Body of pancreas (tissue), 4 donors: ENCODE results near the gene PAPOLG. TPM values are rescaled to one million over a fixed set of nuclear protein-coding genes. Genes with fewer than 3 reads are reported as not detected.
A peak's percentile ranks its signal among the peaks of the same experiment; 100 is the strongest.

Experiments used
- ATAC-seq: fragments of 150-250 bp; one replicate; pipeline ENCODE4 v1.9.1; 2016
- DNase-seq, 4 donors: peaks; one replicate each; pipeline ENCODE4 v3.0.0-alpha.2; 2019
- H3K27ac ChIP-seq, 4 donors: fragments of 200-600 bp; sonication (generic); 1 replicate in 3 of 4; 2 replicates in 1 of 4; pipeline versions ENCODE4 v1.5.1 to v1.6.1; 2016 to 2019; ENCODE audit warnings: mild to moderate bottlenecking in 1 of 4, mixed read lengths in 1 of 4, moderate library complexity in 1 of 4
- H3K27me3 ChIP-seq, 2 donors: fragments of 200-600 bp; sonication (generic); one replicate each; pipeline ENCODE4 v1.6.0; 2016; ENCODE audit warnings: mild to moderate bottlenecking in 1 of 2
- H3K36me3 ChIP-seq, 2 donors: fragments of 200-600 bp; sonication (generic); replicated peaks in 1 of 2; 2 replicates each; pipeline ENCODE4 v1.5.1; 2016; ENCODE audit warnings: low read depth in 2 of 2; ENCODE audit not compliant: insufficient read depth in 1 of 2
- H3K4me1 ChIP-seq: fragments of 200-600 bp; sonication (generic); one replicate; pipeline ENCODE4 v1.6.0; 2016
- H3K4me3 ChIP-seq, 2 donors: fragments of 200-600 bp; sonication (generic); 1 replicate in 1 of 2; 2 replicates in 1 of 2; pipeline ENCODE4 v1.5.1; 2016 to 2019
- H3K9me3 ChIP-seq, 3 donors: fragments of 200-600 bp; sonication (generic); 1 replicate in 2 of 3; 2 replicates in 1 of 3; pipeline ENCODE4 v1.5.1; 2016
- CTCF ChIP-seq, 7 experiments: fragments of 450-650 bp in 4 of 7; fragments of 200-600 bp in 3 of 7; sonication (generic) in 3 of 7; IDR thresholded peaks; one replicate each; pipeline ENCODE4 v1.5.1; 2016 to 2019; ENCODE audit warnings: antibody characterized with exemption in 7 of 7
- POLR2A ChIP-seq, 3 donors: fragments of 450-650 bp; IDR thresholded peaks; one replicate each; pipeline ENCODE4 v1.6.1; 2016; ENCODE audit warnings: antibody characterized with exemption in 3 of 3, mild to moderate bottlenecking in 2 of 3
- WGBS, 2 donors: methylation state at CpG; one replicate each; pipeline ENCODE4 v1.1.5; 2017; 5-methylcytosine and 5-hydroxymethylcytosine counted together
- intact Hi-C: fragments of 100-400 bp; cut with DNase I; formaldehyde crosslinking; loops from one replicate; pipeline ENCODE4 v1.15.1; 2023
- total RNA-seq, 2 donors: library from RNA; depleted of rRNA; stranded (reverse); fragments of >200 nt; gene quantifications; one replicate each; pipeline ENCODE4 v1.1.0, GENCODE V29; 2016

The PAPOLG gene
- total RNA-seq, 2 donors from 2014 or later: 4.0 to 6.5 TPM

- ATAC-seq (no peak), DNase-seq (no peak)
- intact Hi-C loops: no loop called here
- 90 to 92% methylated on average over 4 of the region's 4 CpGs for WGBS, 2 donors
- TF ChIP-seq POLR2A (IDR thresholded peaks at IDR 0.05): no peak
- no peak for TF ChIP-seq CTCF (IDR thresholded peaks at IDR 0.05)
- Histone ChIP-seq H3K4me3 (no peak overlapping the region), H3K9me3 (no peaks in the 10 kb centered on the region), H3K36me3 (no peaks in the 10 kb centered on the region), H3K27me3 (no peaks in the 10 kb centered on the region), H3K4me1 (no peaks in the 10 kb centered on the region), H3K27ac (no peak overlapping the region)
Measured at GRCh38 chr2:60715561-60715960, 40.5 kb upstream of the PAPOLG start.

- intact Hi-C loops: no loop called here
- no peaks in the 10 kb centered on the region for H3K36me3 ChIP-seq
- H3K4me1 ChIP-seq: no peaks in the 10 kb centered on the region
- ATAC-seq (no peak), DNase-seq (peak in 1 of 4 donors; percentile 61)
- no peaks in the 10 kb centered on the region for H3K9me3 ChIP-seq
- TF ChIP-seq POLR2A (IDR thresholded peaks at IDR 0.05): no peak
- H3K27ac ChIP-seq: no peak overlapping the region
- H3K27me3 ChIP-seq: no peaks in the 10 kb centered on the region
- WGBS, 2 donors: 49 to 64% methylated on average over 5 of the region's 5 CpGs
- H3K4me3 ChIP-seq: no peak overlapping the region
Measured at GRCh38 chr2:60717691-60718090, 38.4 kb upstream of the PAPOLG start.

- H3K4me1 ChIP-seq: no peaks in the 10 kb centered on the region
- no peak for ATAC-seq
- H3K27me3 ChIP-seq: no peaks in the 10 kb centered on the region
- DNase-seq: no peak
- no peaks in the 10 kb centered on the region for H3K36me3 ChIP-seq
- H3K4me3 ChIP-seq: no peak overlapping the region
- 76 to 79% methylated on average over 7 of the region's 7 CpGs for WGBS, 2 donors
- H3K27ac ChIP-seq: no peak overlapping the region
- no peak for TF ChIP-seq POLR2A (IDR thresholded peaks at IDR 0.05)
- TF ChIP-seq CTCF (IDR thresholded peaks at IDR 0.05): no peak
- intact Hi-C loops: no loop called here
- no peaks in the 10 kb centered on the region for H3K9me3 ChIP-seq
Measured at GRCh38 chr2:60719331-60719730, 36.7 kb upstream of the PAPOLG start.

- DNase-seq (no peak), ATAC-seq (no peak)
- intact Hi-C loops: no loop called here
- Histone ChIP-seq H3K36me3 (no peaks in the 10 kb centered on the region), H3K9me3 (no peaks in the 10 kb centered on the region), H3K27me3 (no peaks in the 10 kb centered on the region), H3K4me3 (no peak overlapping the region), H3K4me1 (no peaks in the 10 kb centered on the region), H3K27ac (no peak overlapping the region)
- WGBS, 2 donors: 66 to 75% methylated on average over 4 of the region's 4 CpGs
- TF ChIP-seq CTCF (IDR thresholded peaks at IDR 0.05) (no peak), POLR2A (IDR thresholded peaks at IDR 0.05) (no peak)
Measured at GRCh38 chr2:60725466-60725865, 30.6 kb upstream of the PAPOLG start.

GRCh38 chr2:60728855-60729254 is 27.2 kb upstream of the PAPOLG start:
- Histone ChIP-seq H3K4me1 (no peaks in the 10 kb centered on the region), H3K27ac (no peak overlapping the region), H3K4me3 (no peak overlapping the region), H3K36me3 (no peaks in the 10 kb centered on the region), H3K9me3 (no peaks in the 10 kb centered on the region), H3K27me3 (no peaks in the 10 kb centered on the region)
- DNase-seq (no peak), ATAC-seq (no peak)
- intact Hi-C loops: no loop called here
- TF ChIP-seq POLR2A (IDR thresholded peaks at IDR 0.05) (no peak), CTCF (IDR thresholded peaks at IDR 0.05) (no peak)
- WGBS, 2 donors: 82 to 86% methylated on average over 5 of the region's 5 CpGs
